MCF 10A (cell line): ENCODE results near the gene RTP3. TPM values are rescaled to one million over a fixed set of nuclear protein-coding genes. Genes with fewer than 3 reads are reported as not detected.
A peak's percentile ranks its signal among the peaks of the same experiment; 100 is the strongest.

Source experiments
- BruUV-seq: library from RNA; stranded (reverse); fragments of 400-500 nt; replicated peaks from 2 replicates; lab custom pipeline; 2021; lab: Mats Ljungman, UMichigan
- CTCF ChIA-PET: fragments of 300-600 bp; sonication (Branson Sonifier 250); formaldehyde crosslinking; extraction: SDS; loops from one replicate; lab custom pipeline; 2021; ENCODE audit warnings: antibody characterized with exemption, inconsistent platforms; lab: Yijun Ruan, JAX
- POLR2A ChIA-PET: fragments of 300-600, 350-650 bp; sonication (Branson Sonifier 250); formaldehyde crosslinking; extraction: SDS; loops from one replicate; lab custom pipeline; 2020; ENCODE audit warnings: antibody characterized with exemption, inconsistent platforms; lab: Yijun Ruan, JAX
- DNase-seq: peaks from one replicate; pipeline ENCODE4 v3.0.0-alpha.2; 2018; ENCODE audit not compliant: unreplicated experiment
- H3K27ac Mint-ChIP-seq: one replicate; pipeline ENCODE4 v1.8.0; 2022; ENCODE audit warnings: mild to moderate bottlenecking, low read depth, mixed read lengths; ENCODE audit not compliant: unreplicated experiment
- H3K27me3 Mint-ChIP-seq: one replicate; pipeline ENCODE4 v1.8.0; 2022; ENCODE audit warnings: mixed read lengths; ENCODE audit not compliant: insufficient read depth, unreplicated experiment
- H3K36me3 Mint-ChIP-seq: one replicate; pipeline ENCODE4 v1.8.0; 2022; ENCODE audit warnings: mild to moderate bottlenecking, moderate library complexity, mixed read lengths; ENCODE audit not compliant: insufficient read depth, unreplicated experiment
- H3K4me1 Mint-ChIP-seq: one replicate; pipeline ENCODE4 v1.8.0; 2022; ENCODE audit warnings: mixed read lengths; ENCODE audit not compliant: insufficient read depth, unreplicated experiment
- H3K4me3 Mint-ChIP-seq: one replicate; pipeline ENCODE4 v1.8.0; 2022; ENCODE audit warnings: mild to moderate bottlenecking, moderate library complexity, mixed read lengths; ENCODE audit not compliant: unreplicated experiment
- H3K9me3 Mint-ChIP-seq: one replicate; pipeline ENCODE4 v1.8.0; 2022; ENCODE audit warnings: mixed read lengths; ENCODE audit not compliant: unreplicated experiment
- CTCF ChIP-seq: fragments of 200-600 bp; IDR thresholded peaks from one replicate; pipeline ENCODE4 v1.8.0; 2022; ENCODE audit warnings: antibody characterized with exemption, mild to moderate bottlenecking; ENCODE audit not compliant: unreplicated experiment
- intact Hi-C: fragments of 100-400 bp; cut with micrococcal nuclease; formaldehyde crosslinking; loops from 2 replicates; pipeline ENCODE4 v1.14.1; 2022
- total RNA-seq: library from RNA; stranded (reverse); gene quantifications from 2 replicates; pipeline ENCODE4 v1.2.3, GENCODE V29; 2022

The RTP3 gene
- total RNA-seq, 1 experiment from 2014 or later = not detected

- H3K9me3 Mint-ChIP-seq = no peaks in the 10 kb centered on the region
- no TSS peak for BruUV-seq
- H3K4me1 Mint-ChIP-seq = peaks cover 13% of the 10 kb centered on the region
- DNase-seq = no peak
- POLR2A ChIA-PET = no interaction called here
- no peaks in the 10 kb centered on the region for H3K27me3 Mint-ChIP-seq
- no peak overlapping the region for H3K4me3 Mint-ChIP-seq
- H3K36me3 Mint-ChIP-seq = no peaks in the 10 kb centered on the region
- intact Hi-C loops = no loop called here
- H3K27ac Mint-ChIP-seq = peak overlapping the region; percentile 49
- CTCF ChIA-PET = interaction anchor here (0.6 to 1.5 kb wide), 2 partner anchors 44 to 62 kb away, joined by 3 to 4 read pairs; no protein-coding TSS in a partner anchor
- TF ChIP-seq CTCF = no peak
Observed at GRCh38 chr3:46495901-46496456, 1.8 kb upstream of the RTP3 start.

- peaks cover 15% of the 10 kb centered on the region for H3K4me1 Mint-ChIP-seq
- H3K36me3 Mint-ChIP-seq = no peaks in the 10 kb centered on the region
- no peak overlapping the region for H3K4me3 Mint-ChIP-seq
- no TSS peak for BruUV-seq
- ChIA-PET POLR2A (no interaction called here), CTCF (interaction anchor here (1.5 to 7.2 kb wide), 2 partner anchors 8 to 61 kb away, joined by 3 to 45 read pairs; no protein-coding TSS in a partner anchor)
- H3K9me3 Mint-ChIP-seq = no peaks in the 10 kb centered on the region
- intact Hi-C loops = no loop called here
- no peak for TF ChIP-seq CTCF
- DNase-seq = peak; percentile 43
- H3K27ac Mint-ChIP-seq = no peak overlapping the region
- no peaks in the 10 kb centered on the region for H3K27me3 Mint-ChIP-seq
Observed at GRCh38 chr3:46496746-46497555, 825 bp upstream of the RTP3 start.

GRCh38 chr3:46498916-46499519 lies 1.2 kb downstream of the RTP3 start:
- H3K27me3 Mint-ChIP-seq = no peaks in the 10 kb centered on the region
- no peaks in the 10 kb centered on the region for H3K9me3 Mint-ChIP-seq
- H3K4me1 Mint-ChIP-seq = peaks cover 15% of the 10 kb centered on the region
- POLR2A ChIA-PET = no interaction called here
- DNase-seq = no peak
- no peak for TF ChIP-seq CTCF
- intact Hi-C loops = no loop called here
- no TSS peak for BruUV-seq
- CTCF ChIA-PET = interaction anchor here (0.7 to 7.2 kb wide), 2 partner anchors 10 to 982 kb away, joined by 3 to 45 read pairs; no protein-coding TSS in a partner anchor
- no peak overlapping the region for H3K27ac Mint-ChIP-seq
- H3K4me3 Mint-ChIP-seq = no peak overlapping the region
- H3K36me3 Mint-ChIP-seq = no peaks in the 10 kb centered on the region
